Right atrium auricular region (tissue), 2 donors: ENCODE measurements around the gene SLX4IP. TPM values are rescaled to one million over a fixed set of nuclear protein-coding genes. Genes with fewer than 3 reads are reported as not detected.

Experiments
- DNase-seq: peaks from one replicate; pipeline ENCODE4 v3.0.0-alpha.2; 2019; ENCODE audit warnings: low spot score
- H3K27ac ChIP-seq, 2 donors: fragments of 200-600 bp; sonication (generic); 1 replicate in 1 of 2; 2 replicates in 1 of 2; pipeline ENCODE4 v1.5.1; 2016 to 2019
- H3K27me3 ChIP-seq, 2 donors: fragments of 200-600 bp; sonication (generic); one replicate each; pipeline versions ENCODE4 v1.5.1 to v1.6.0; 2017 to 2019
- H3K36me3 ChIP-seq: fragments of 200-600 bp; sonication (generic); one replicate; pipeline ENCODE4 v1.5.1; 2016
- H3K4me1 ChIP-seq, 2 donors: fragments of 200-600 bp; sonication (generic); one replicate each; pipeline versions ENCODE4 v1.5.1 to v1.6.0; 2017 to 2019
- H3K4me3 ChIP-seq, 2 donors: fragments of 200-600 bp; sonication (generic); 1 replicate in 1 of 2; 2 replicates in 1 of 2; pipeline ENCODE4 v1.5.1; 2017 to 2019; ENCODE audit warnings: mild to moderate bottlenecking in 1 of 2, moderate library complexity in 1 of 2
- H3K9me3 ChIP-seq, 2 donors: fragments of 200-600 bp; sonication (generic); one replicate each; pipeline ENCODE4 v1.5.1; 2019
- total RNA-seq, 2 donors: library from RNA; depleted of rRNA; stranded (reverse); fragments of >200 nt; gene quantifications; one replicate each; pipeline ENCODE4 v1.1.0, GENCODE V29; 2016
- TF ChIP-seq, protein P1 (sequence below), 2 donors: fragments of 200-600 bp; sonication (generic); IDR thresholded peaks; one replicate each; pipeline ENCODE4 v1.5.1; 2019; ENCODE audit warnings: antibody characterized with exemption in 2 of 2

SLX4IP gene
- total RNA-seq, 2 donors from 2014 or later = 1.1 to 2.0 TPM

DNA sequence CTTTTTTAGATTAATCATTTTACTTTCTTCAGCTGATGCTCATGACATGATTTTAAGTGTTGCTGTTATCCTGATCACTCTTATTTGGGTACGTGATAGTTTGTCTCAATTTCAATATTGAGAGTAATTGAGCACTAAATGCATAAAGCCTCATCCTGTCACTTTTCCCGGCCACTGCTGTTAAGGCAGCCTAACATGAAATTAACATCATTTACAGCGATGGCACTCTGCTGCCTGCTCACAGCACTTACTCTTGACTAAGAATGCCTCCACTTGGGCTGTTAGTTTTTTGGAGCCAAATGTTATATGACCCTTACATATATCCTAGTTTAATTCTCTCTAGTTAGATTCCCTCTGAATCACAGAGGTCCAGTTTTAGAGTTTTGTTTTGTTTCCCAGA is 107.3 kb downstream of the SLX4IP start:
- H3K27ac ChIP-seq = no peak overlapping the region
- no peaks in the 10 kb centered on the region for H3K9me3 ChIP-seq
- H3K4me3 ChIP-seq = no peak overlapping the region
- TF ChIP-seq, protein P1, sequence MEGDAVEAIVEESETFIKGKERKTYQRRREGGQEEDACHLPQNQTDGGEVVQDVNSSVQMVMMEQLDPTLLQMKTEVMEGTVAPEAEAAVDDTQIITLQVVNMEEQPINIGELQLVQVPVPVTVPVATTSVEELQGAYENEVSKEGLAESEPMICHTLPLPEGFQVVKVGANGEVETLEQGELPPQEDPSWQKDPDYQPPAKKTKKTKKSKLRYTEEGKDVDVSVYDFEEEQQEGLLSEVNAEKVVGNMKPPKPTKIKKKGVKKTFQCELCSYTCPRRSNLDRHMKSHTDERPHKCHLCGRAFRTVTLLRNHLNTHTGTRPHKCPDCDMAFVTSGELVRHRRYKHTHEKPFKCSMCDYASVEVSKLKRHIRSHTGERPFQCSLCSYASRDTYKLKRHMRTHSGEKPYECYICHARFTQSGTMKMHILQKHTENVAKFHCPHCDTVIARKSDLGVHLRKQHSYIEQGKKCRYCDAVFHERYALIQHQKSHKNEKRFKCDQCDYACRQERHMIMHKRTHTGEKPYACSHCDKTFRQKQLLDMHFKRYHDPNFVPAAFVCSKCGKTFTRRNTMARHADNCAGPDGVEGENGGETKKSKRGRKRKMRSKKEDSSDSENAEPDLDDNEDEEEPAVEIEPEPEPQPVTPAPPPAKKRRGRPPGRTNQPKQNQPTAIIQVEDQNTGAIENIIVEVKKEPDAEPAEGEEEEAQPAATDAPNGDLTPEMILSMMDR (IDR thresholded peaks at IDR 0.05) = no peak
- peaks cover 0 to 9% of the 10 kb centered on the region in 2 donors for H3K4me1 ChIP-seq
- DNase-seq = no peak
- H3K27me3 ChIP-seq = no peaks in the 10 kb centered on the region
- no peaks in the 10 kb centered on the region for H3K36me3 ChIP-seq

DNA sequence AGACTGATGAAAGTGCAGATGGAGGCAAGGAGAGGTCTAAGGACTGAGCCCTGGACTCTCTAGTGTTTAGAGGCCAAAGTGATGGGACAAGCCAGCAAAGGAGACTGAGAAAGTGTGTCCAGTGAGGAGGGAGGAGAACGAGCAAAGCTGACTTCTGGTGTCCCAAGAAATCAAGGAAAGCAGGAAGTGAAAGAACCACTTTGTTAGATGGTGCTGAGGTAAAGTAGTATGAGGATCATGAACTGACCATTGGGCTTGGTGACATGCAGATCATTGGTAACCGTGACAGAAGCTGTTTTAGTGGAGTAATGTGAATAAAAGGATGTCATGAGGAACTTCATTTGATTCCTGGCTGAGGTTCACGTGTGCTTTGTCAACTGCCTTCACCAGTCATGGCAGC is 108.4 kb downstream of the SLX4IP start:
- TF ChIP-seq, protein P1 (IDR thresholded peaks at IDR 0.05) = no peak
- Histone ChIP-seq H3K4me3 (no peak overlapping the region), H3K27me3 (no peaks in the 10 kb centered on the region), H3K9me3 (no peaks in the 10 kb centered on the region), H3K36me3 (no peaks in the 10 kb centered on the region), H3K27ac (no peak overlapping the region), H3K4me1 (peaks cover 0 to 9% of the 10 kb centered on the region in 2 donors)
- DNase-seq = no peak

DNA sequence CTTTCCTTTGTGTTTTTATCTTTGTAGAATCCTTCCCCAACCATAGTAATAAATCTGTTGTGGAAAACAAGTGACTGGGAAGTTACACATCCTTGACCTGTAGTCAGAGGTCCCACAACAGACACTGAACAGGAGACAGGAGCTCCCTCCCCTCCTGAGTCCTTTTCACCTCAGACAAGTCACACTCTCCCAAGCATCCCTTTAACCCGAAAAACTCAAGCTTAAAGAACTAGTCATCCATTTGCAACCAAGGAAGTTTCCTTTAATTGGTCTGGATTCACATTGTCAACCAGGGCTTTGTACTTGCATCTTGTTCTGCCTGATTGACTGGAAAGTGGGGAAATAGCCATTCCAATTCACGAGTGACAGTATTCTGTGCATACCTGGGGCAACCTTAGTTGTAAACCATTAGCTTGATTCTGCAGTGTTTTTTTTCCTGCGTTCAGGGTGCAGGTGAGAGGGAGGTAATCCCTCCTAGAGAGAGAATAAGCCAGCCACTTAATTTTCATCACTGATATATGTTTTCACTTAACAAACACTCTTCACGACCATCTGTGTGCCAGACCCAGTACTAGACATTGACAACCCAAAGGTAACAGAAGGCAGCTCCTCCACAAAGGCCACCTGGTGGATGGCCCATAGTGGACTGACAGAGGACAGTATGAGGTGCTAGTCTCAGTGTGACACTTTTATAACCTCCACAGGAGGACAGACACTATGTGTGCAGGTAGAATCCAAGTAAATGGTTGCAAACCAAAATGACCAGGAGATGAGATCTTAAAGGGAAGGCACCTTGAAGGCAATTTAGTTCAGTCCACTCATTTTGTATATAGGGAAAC is 112.4 kb downstream of the SLX4IP start:
- Histone ChIP-seq H3K27me3 (no peaks in the 10 kb centered on the region), H3K4me1 (peaks cover 0 to 12% of the 10 kb centered on the region in 2 donors), H3K4me3 (no peak overlapping the region), H3K36me3 (no peaks in the 10 kb centered on the region), H3K9me3 (no peaks in the 10 kb centered on the region), H3K27ac (no peak overlapping the region)
- TF ChIP-seq, protein P1 (IDR thresholded peaks at IDR 0.05) = no peak
- no peak for DNase-seq

DNA sequence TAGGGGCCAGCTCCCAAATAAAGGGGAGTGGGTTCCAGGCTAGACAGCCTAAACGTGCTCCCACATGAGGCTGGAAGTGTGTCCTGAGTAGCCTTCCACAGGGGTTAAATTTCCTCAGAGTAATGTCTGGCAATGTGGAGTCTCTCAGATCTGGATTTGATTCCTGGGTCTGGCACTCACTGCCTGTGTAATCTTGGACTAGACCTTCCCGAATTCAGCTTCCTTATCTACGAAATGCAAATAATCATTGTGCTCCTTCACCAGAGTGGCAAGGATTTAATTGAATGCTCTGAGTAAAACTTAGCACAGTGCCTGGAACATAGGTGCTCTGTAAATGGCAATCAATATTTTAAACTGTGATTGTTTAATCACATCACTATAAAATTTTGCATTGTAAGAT is 114.4 kb downstream of the SLX4IP start:
- H3K36me3 ChIP-seq = no peaks in the 10 kb centered on the region
- TF ChIP-seq, protein P1 (IDR thresholded peaks at IDR 0.05) = no peak
- H3K27ac ChIP-seq = no peak overlapping the region
- H3K4me1 ChIP-seq = peaks cover 0 to 12% of the 10 kb centered on the region in 2 donors
- no peaks in the 10 kb centered on the region for H3K9me3 ChIP-seq
- H3K27me3 ChIP-seq = no peaks in the 10 kb centered on the region
- no peak overlapping the region for H3K4me3 ChIP-seq
- DNase-seq = no peak

DNA sequence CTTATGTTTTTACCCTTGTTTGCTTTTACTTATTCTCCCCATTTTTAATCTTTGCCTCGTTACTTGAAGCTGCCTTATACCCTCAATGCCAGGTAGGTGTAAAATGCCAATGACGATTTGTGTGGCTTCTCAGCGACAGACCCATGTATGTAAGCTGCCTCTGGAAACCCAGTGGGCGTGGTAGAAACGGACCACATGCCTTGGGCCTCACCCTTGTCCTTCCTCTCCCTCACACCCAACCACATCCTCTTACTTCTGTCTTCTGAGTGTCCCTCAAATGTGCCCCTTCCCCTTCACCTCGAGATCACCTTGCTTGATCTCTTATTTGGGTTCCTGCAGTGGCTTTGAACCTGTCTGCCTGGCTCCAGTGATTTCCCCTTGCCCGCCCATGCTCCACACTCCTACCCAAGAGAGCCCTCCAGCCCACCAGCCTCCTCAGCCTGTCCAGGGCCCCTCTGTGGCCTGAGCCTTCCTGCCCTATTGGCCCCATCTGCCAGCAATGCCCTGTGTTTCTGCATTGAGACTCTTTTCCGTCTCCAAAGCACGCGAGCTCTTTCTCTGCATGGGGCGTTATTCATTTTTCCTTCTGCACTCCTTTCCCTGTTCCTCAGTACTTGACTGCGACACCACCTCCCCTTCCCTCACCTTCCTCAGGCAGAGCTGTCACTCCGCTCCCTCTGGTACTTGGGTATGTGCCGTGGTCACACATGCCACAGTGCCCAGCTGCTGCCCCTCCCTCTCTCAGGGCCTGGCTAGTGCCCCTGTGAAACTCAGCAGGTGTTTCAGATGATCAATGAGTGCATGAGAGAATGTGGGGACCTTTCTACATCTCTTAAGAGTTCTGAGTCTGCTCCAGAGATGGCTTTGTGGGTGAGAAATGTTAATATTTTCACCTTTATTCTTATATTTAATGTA is 115.4 kb downstream of the SLX4IP start:
- H3K27ac ChIP-seq = no peak overlapping the region
- no peaks in the 10 kb centered on the region for H3K9me3 ChIP-seq
- no peak for DNase-seq
- no peaks in the 10 kb centered on the region for H3K36me3 ChIP-seq
- no peaks in the 10 kb centered on the region for H3K27me3 ChIP-seq
- H3K4me1 ChIP-seq = peaks cover 0 to 12% of the 10 kb centered on the region in 2 donors
- no peak overlapping the region for H3K4me3 ChIP-seq
- TF ChIP-seq, protein P1 (IDR thresholded peaks at IDR 0.05) = no peak
